Ovary (tissue), 9 donors: ENCODE results near the gene STIMATE. TPM values are rescaled to one million over a fixed set of nuclear protein-coding genes. Genes with fewer than 3 reads are reported as not detected.

Experiments
- DNase-seq, 5 donors: peaks; one replicate each; pipeline ENCODE4 v3.0.0-alpha.2; 2019 to 2020
- H3K27ac ChIP-seq, 2 donors: fragments of 200-600 bp; one replicate each; pipeline versions ENCODE4 v1.5.1 to v1.8.0; 2019 to 2022
- H3K27me3 ChIP-seq: fragments of 200-600 bp; one replicate; pipeline ENCODE4 v1.8.0; 2022
- H3K36me3 ChIP-seq: fragments of 200-600 bp; sonication (generic); one replicate; pipeline ENCODE4 v1.5.1; 2019
- H3K4me1 ChIP-seq: one replicate; pipeline ENCODE4 v1.8.1; 2013; ENCODE audit warnings: mild to moderate bottlenecking, moderate library complexity; ENCODE audit not compliant: insufficient read depth
- H3K4me3 ChIP-seq: fragments of 200-600 bp; sonication (generic); one replicate; pipeline ENCODE4 v1.5.1; 2017
- H3K9me3 ChIP-seq, 2 donors: fragments of 200-600 bp in 1 of 2; sonication (generic) in 1 of 2; one replicate each; pipeline versions ENCODE4 v1.5.1 to v1.8.1; 2013 to 2019; ENCODE audit warnings: mild to moderate bottlenecking in 1 of 2, moderate library complexity in 1 of 2
- CTCF ChIP-seq, 3 donors: fragments of 450-650 bp in 2 of 3; fragments of 200-600 bp in 1 of 3; IDR thresholded peaks; one replicate each; pipeline versions ENCODE4 v1.5.1 to v1.8.0; 2016 to 2022; ENCODE audit warnings: antibody characterized with exemption in 3 of 3, mild to moderate bottlenecking in 1 of 3
- EP300 ChIP-seq: sonication (generic); formaldehyde crosslinking; IDR thresholded peaks from one replicate; pipeline ENCODE4 v1.6.1; 2017; ENCODE audit warnings: antibody characterized with exemption
- POLR2A ChIP-seq: fragments of 450-650 bp; IDR thresholded peaks from one replicate; pipeline ENCODE4 v1.6.1; 2017; ENCODE audit warnings: antibody characterized with exemption, mild to moderate bottlenecking, moderate library complexity
- WGBS, 3 donors: extraction: QIAGEN DNeasy Blood & Tissue Kit in 1 of 3; methylation state at CpG; one replicate each; pipeline versions ENCODE4 v1.1.5 to v1.1.7; 2013 to 2017; 5-methylcytosine and 5-hydroxymethylcytosine counted together
- intact Hi-C, 4 donors: fragments of 100-400 bp; cut with DNase I; formaldehyde crosslinking; loops; one replicate each; pipeline versions ENCODE4 v1.11.0 to v1.15.1; 2022 to 2023
- polyA plus RNA-seq, 2 donors: library from polyadenylated mRNA; stranded (reverse); fragments of 200-250 nt in 1 of 2; fragments of 350-450 nt in 1 of 2; fragmentation: Illumina TruSeq in 1 of 2; extraction: RNeasy Lipid Tissue Mini Kit (QIAGEN cat#74804) in 1 of 2; gene quantifications; one replicate each; pipeline ENCODE4 v1.2.3, GENCODE V29; 2013 to 2014
- total RNA-seq, 7 donors: library from RNA; depleted of rRNA in 2 of 7; stranded (reverse); fragments of >200 nt in 2 of 7; fragmentation: NEBNext Ultra II Directional in 3 of 7; extraction: Animal tissue kit (Norgen Biotek cat#: 25700) in 3 of 7; gene quantifications; one replicate each; pipeline versions ENCODE4 v1.1.0 to v1.2.4, GENCODE V29; 2016 to 2023
- donor health status: DM: no; HTN: no; CAD: no; lungs with moderate emphysema.
- donor health status: DM: no; HTN: no; CAD: no.
- donor health status: Bipolar disorder and iron deficiency.
- donor health status: DM: yes; HTN: yes; CAD: no.
- donor health status: DM: no; HTN: no; CAD: no.
- donor health status: DM: yes; HTN: yes; CAD: no.

Gene STIMATE
- total and polyA plus RNA-seq, 9 donors, result 7.4 to 29.9 (median 17.1) TPM

GRCh38 chr3:52894756-52895155, 2.6 kb downstream of the STIMATE start:
- intact Hi-C loops, result no loop called here
- H3K27me3 ChIP-seq, result no peaks in the 10 kb centered on the region
- WGBS, 3 donors, result 76 to 79% (median 77%) methylated on average over 10 of the region's 10 CpGs
- H3K9me3 ChIP-seq, result no peaks in the 10 kb centered on the region
- H3K36me3 ChIP-seq, result no peaks in the 10 kb centered on the region
- H3K4me1 ChIP-seq, result peaks cover 19% of the 10 kb centered on the region
- H3K4me3 ChIP-seq, result no peak overlapping the region
- no peak for DNase-seq
- peak overlapping the region; percentile 12 to 23 for H3K27ac ChIP-seq
- no peak for TF ChIP-seq POLR2A
- no peak for TF ChIP-seq EP300
- no peak for TF ChIP-seq CTCF (IDR thresholded peaks at IDR 0.05)

GRCh38 chr3:52893723-52894122, 3.6 kb downstream of the STIMATE start:
- intact Hi-C loops, result no loop called here

GRCh38 chr3:52892625-52893311, 4.6 kb downstream of the STIMATE start:
- Histone ChIP-seq H3K36me3 (no peaks in the 10 kb centered on the region), H3K27me3 (no peaks in the 10 kb centered on the region), H3K27ac (peak overlapping the region; percentile 16 to 74), H3K4me3 (peak overlapping the region; percentile 6), H3K4me1 (peaks cover 19% of the 10 kb centered on the region), H3K9me3 (no peaks in the 10 kb centered on the region)
- intact Hi-C loops, result no loop called here
- 34 to 43% (median 39%) methylated on average over 8 of the region's 8 CpGs for WGBS, 3 donors
- no peak for DNase-seq
- no peak for TF ChIP-seq EP300
- no peak for TF ChIP-seq POLR2A
- TF ChIP-seq CTCF (IDR thresholded peaks at IDR 0.05), result no peak

More at GRCh38 chr3:52893723-52894122, 3.6 kb downstream of the STIMATE start:
- DNase-seq, result peak in 1 of 5 donors; percentile 36
- Histone ChIP-seq H3K27ac (peak overlapping the region; percentile 16 to 74), H3K4me1 (peaks cover 19% of the 10 kb centered on the region), H3K4me3 (no peak overlapping the region), H3K9me3 (no peaks in the 10 kb centered on the region), H3K27me3 (no peaks in the 10 kb centered on the region), H3K36me3 (no peaks in the 10 kb centered on the region)
- TF ChIP-seq EP300 (no peak), POLR2A (no peak), CTCF (IDR thresholded peaks at IDR 0.05) (no peak)
- WGBS, 3 donors, result 8 to 18% (median 10%) methylated on average over 4 of the region's 4 CpGs

GRCh38 chr3:52892290-52892624, 5.1 kb downstream of the STIMATE start:
- H3K4me1 ChIP-seq, result peaks cover 19% of the 10 kb centered on the region

More at GRCh38 chr3:52892290-52892624, 5.1 kb downstream of the STIMATE start:
- H3K27ac ChIP-seq, result peak overlapping the region in 1 of 2 donors; percentile 74
- H3K36me3 ChIP-seq, result no peaks in the 10 kb centered on the region
- H3K4me3 ChIP-seq, result no peak overlapping the region
- no peaks in the 10 kb centered on the region for H3K27me3 ChIP-seq
- WGBS, 3 donors, result 58 to 69% (median 68%) methylated on average over 5 of the region's 5 CpGs
- DNase-seq, result no peak
- no peaks in the 10 kb centered on the region for H3K9me3 ChIP-seq
- TF ChIP-seq POLR2A (no peak), CTCF (IDR thresholded peaks at IDR 0.05) (no peak), EP300 (no peak)
- intact Hi-C loops, result no loop called here
